Measurements from ENCODE around the gene NRTN.

- TF ChIP-seq CTCF (IDR thresholded peaks at IDR 0.05; ENCODE audit: extremely low read depth in 1 of 2, insufficient read depth in 1 of 2, low read depth in 1 of 2, low read length in 2 of 2): no peak
- no peak for TF ChIP-seq EZH2 (IDR thresholded peaks at IDR 0.05; ENCODE audit: borderline replicate concordance, low read depth, low read length, severe bottlenecking)
- TF ChIP-seq MAX (IDR thresholded peaks at IDR 0.05; ENCODE audit: insufficient read depth, insufficient read length): no peak
- TF ChIP-seq JUN (IDR thresholded peaks at IDR 0.05; ENCODE audit: borderline replicate concordance, insufficient read depth, insufficient read length, low read depth): no peak
- TF ChIP-seq POLR2A (IDR thresholded peaks at IDR 0.05; ENCODE audit: low read depth, low read length): no peak
These were observed 20.2 kb upstream of the NRTN start, which contains the start of gene PRR22 for GRCh38 chr19:5784581-5785147.

All from endothelial cell of umbilical vein (primary cell).